ENCODE data around the gene CDH23. TPM values are rescaled to one million over a fixed set of nuclear protein-coding genes. Genes with fewer than 3 reads are reported as not detected.

CDH23 gene
- total and polyA plus RNA-seq, 9 of the 15 experiments (the other 6 are each of a cell fraction or from before 2014, with no cell fraction given), result 0.18 to 1.2 (median 0.47) TPM

DNA sequence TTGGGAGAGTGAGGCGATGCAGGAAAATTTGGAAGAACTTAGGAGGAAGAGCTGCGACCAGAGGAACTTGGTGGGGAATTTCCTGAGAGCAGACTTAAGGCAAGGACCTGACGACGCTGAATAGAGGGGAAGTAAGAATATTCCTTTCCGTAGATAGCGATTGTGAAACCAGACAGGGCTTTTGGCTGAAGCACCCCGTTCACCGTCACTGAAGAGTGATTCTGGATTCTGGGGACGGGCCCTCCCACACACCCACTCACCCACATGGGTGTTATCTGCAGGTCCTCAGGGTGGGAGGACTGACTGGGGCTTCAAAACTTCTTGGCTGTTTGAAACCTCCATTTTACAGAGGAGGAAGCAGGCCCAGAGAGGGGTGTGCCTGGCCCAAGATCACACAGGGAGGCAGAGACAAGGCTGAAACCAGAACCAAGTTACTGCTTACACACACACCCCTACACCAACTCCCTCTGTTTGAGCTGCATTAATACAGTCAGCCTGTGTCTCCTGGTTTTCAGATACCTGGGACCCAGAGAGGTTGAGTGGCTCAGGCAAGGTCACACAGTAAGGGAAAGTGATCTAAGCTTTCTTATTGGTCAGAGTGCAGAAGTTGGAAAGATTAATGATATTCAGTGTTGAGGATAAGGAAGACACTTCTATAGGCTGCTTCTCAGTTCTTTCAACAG is 37.2 kb upstream of the CDH23 start (continued):
- TF ChIP-seq, protein P1, sequence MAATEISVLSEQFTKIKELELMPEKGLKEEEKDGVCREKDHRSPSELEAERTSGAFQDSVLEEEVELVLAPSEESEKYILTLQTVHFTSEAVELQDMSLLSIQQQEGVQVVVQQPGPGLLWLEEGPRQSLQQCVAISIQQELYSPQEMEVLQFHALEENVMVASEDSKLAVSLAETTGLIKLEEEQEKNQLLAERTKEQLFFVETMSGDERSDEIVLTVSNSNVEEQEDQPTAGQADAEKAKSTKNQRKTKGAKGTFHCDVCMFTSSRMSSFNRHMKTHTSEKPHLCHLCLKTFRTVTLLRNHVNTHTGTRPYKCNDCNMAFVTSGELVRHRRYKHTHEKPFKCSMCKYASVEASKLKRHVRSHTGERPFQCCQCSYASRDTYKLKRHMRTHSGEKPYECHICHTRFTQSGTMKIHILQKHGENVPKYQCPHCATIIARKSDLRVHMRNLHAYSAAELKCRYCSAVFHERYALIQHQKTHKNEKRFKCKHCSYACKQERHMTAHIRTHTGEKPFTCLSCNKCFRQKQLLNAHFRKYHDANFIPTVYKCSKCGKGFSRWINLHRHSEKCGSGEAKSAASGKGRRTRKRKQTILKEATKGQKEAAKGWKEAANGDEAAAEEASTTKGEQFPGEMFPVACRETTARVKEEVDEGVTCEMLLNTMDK (IDR thresholded peaks at IDR 0.05; ENCODE audit: borderline replicate concordance, insufficient read depth, low read depth, low read length, poor library complexity, severe bottlenecking), result no peak
- peak in 1 of 2 experiments; percentile 79; a peak in 1 of 4 replicates for TF ChIP-seq KDM4B (IDR thresholded peaks at IDR 0.05; ENCODE audit: borderline replicate concordance in 2 of 2, low read depth in 1 of 2)
- TF ChIP-seq NCOA4 (IDR thresholded peaks at IDR 0.05; ENCODE audit: partially characterized antibody), result no peak
- no peak for TF ChIP-seq HOXB6 (CRISPR knock-in tag; IDR thresholded peaks at IDR 0.05; ENCODE audit: borderline replicate concordance)
- TF ChIP-seq, protein P2, sequence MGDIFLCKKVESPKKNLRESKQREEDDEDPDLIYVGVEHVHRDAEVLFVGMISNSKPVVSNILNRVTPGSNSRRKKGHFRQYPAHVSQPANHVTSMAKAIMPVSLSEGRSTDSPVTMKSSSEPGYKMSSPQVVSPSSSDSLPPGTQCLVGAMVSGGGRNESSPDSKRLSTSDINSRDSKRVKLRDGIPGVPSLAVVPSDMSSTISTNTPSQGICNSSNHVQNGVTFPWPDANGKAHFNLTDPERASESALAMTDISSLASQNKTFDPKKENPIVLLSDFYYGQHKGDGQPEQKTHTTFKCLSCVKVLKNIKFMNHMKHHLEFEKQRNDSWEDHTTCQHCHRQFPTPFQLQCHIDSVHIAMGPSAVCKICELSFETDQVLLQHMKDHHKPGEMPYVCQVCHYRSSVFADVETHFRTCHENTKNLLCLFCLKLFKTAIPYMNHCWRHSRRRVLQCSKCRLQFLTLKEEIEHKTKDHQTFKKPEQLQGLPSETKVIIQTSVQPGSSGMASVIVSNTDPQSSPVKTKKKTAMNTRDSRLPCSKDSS (IDR thresholded peaks at IDR 0.05; ENCODE audit: low read depth, partially characterized antibody), result no peak
- no peak for TF ChIP-seq PURB (CRISPR knock-in tag; IDR thresholded peaks at IDR 0.05; ENCODE audit: low read depth)
- TF ChIP-seq, protein P3, sequence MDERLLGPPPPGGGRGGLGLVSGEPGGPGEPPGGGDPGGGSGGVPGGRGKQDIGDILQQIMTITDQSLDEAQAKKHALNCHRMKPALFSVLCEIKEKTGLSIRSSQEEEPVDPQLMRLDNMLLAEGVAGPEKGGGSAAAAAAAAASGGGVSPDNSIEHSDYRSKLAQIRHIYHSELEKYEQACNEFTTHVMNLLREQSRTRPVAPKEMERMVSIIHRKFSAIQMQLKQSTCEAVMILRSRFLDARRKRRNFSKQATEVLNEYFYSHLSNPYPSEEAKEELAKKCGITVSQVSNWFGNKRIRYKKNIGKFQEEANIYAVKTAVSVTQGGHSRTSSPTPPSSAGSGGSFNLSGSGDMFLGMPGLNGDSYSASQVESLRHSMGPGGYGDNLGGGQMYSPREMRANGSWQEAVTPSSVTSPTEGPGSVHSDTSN (CRISPR knock-in tag; IDR thresholded peaks at IDR 0.05; ENCODE audit: low read depth), result no peak
- TF ChIP-seq, protein P3 (tag; conservative IDR thresholded peaks at IDR 0.05; ENCODE audit: low read depth), result no peak
- TF ChIP-seq CXXC5 (CRISPR knock-in tag; IDR thresholded peaks at IDR 0.05), result peak; percentile 18; the same call in 1 of the 2 replicates
- TF ChIP-seq SMARCA5 (IDR thresholded peaks at IDR 0.05), result peak; percentile 99
- 0 out of 2 replicates have a peak, but pooled peaks have one; percentile 34 for TF ChIP-seq SUPT5H (IDR thresholded peaks at IDR 0.05)
- TF ChIP-seq ZNF79 (CRISPR knock-in tag; IDR thresholded peaks at IDR 0.05; ENCODE audit: low read depth), result no peak
- no peak for TF ChIP-seq SMC3 (conservative IDR thresholded peaks at IDR 0.05; ENCODE audit: insufficient read depth, low read depth, low read length)
- no peak for TF ChIP-seq XRCC4 (IDR thresholded peaks at IDR 0.05; ENCODE audit: extremely low read depth, insufficient read depth, insufficient read length)
- peak; percentile 85 for TF ChIP-seq CBFA2T3 (IDR thresholded peaks at IDR 0.05)
- no peak for TF ChIP-seq NFE2L1 (tag; IDR thresholded peaks at IDR 0.05; ENCODE audit: borderline replicate concordance, low read depth)
- no peak for TF ChIP-seq EWSR1 (IDR thresholded peaks at IDR 0.05; ENCODE audit: borderline replicate concordance, low read depth, partially characterized antibody)
- TF ChIP-seq BRD4 (IDR thresholded peaks at IDR 0.05), result no peak
- TF ChIP-seq, protein P4, sequence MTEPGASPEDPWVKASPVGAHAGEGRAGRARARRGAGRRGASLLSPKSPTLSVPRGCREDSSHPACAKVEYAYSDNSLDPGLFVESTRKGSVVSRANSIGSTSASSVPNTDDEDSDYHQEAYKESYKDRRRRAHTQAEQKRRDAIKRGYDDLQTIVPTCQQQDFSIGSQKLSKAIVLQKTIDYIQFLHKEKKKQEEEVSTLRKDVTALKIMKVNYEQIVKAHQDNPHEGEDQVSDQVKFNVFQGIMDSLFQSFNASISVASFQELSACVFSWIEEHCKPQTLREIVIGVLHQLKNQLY (CRISPR knock-in tag; conservative IDR thresholded peaks at IDR 0.05), result no peak
- no peak for TF ChIP-seq NELFE (IDR thresholded peaks at IDR 0.05; ENCODE audit: insufficient read depth, insufficient read length)
- TF ChIP-seq, protein P5, sequence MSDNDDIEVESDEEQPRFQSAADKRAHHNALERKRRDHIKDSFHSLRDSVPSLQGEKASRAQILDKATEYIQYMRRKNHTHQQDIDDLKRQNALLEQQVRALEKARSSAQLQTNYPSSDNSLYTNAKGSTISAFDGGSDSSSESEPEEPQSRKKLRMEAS (CRISPR knock-in tag; IDR thresholded peaks at IDR 0.05), result peak; percentile 83
